ENCODE data around the gene PANX2. TPM values are rescaled to one million over a fixed set of nuclear protein-coding genes. Genes with fewer than 3 reads are reported as not detected.

The PANX2 gene
- total and polyA plus RNA-seq, 2 of the 13 experiments (the other 11 are each of a cell fraction or from before 2014, with no cell fraction given): 0.15 to 1.1 TPM

GRCh38 chr22:50151571-50152537 lies 18.7 kb upstream of the PANX2 start (continued):
- TF ChIP-seq ZBTB40 (IDR thresholded peaks at IDR 0.05): no peak
- no peak for TF ChIP-seq ZBTB40 (CRISPR knock-in tag; IDR thresholded peaks at IDR 0.05)
- TF ChIP-seq PATZ1 (CRISPR knock-in tag; IDR thresholded peaks at IDR 0.05): 0 out of 2 replicates have a peak, but pooled peaks have one; percentile 27
- TF ChIP-seq, protein P1, sequence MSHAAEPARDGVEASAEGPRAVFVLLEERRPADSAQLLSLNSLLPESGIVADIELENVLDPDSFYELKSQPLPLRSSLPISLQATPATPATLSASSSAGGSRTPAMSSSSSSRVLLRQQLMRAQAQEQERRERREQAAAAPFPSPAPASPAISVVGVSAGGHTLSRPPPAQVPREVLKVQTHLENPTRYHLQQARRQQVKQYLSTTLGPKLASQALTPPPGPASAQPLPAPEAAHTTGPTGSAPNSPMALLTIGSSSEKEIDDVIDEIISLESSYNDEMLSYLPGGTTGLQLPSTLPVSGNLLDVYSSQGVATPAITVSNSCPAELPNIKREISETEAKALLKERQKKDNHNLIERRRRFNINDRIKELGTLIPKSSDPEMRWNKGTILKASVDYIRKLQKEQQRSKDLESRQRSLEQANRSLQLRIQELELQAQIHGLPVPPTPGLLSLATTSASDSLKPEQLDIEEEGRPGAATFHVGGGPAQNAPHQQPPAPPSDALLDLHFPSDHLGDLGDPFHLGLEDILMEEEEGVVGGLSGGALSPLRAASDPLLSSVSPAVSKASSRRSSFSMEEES (CRISPR knock-in tag; IDR thresholded peaks at IDR 0.05): no peak
- no peak for TF ChIP-seq ZNF775 (CRISPR knock-in tag; IDR thresholded peaks at IDR 0.05; ENCODE audit: borderline replicate concordance)
- no peak for TF ChIP-seq MEF2D (CRISPR knock-in tag; IDR thresholded peaks at IDR 0.05)
- TF ChIP-seq, protein P2, sequence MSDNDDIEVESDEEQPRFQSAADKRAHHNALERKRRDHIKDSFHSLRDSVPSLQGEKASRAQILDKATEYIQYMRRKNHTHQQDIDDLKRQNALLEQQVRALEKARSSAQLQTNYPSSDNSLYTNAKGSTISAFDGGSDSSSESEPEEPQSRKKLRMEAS (IDR thresholded peaks at IDR 0.05): peak; percentile 20; the same call in 1 of the 2 replicates
- TF ChIP-seq ZNF670 (CRISPR knock-in tag; IDR thresholded peaks at IDR 0.05; ENCODE audit: borderline replicate concordance): no peak
- TF ChIP-seq ZNF652 (CRISPR knock-in tag; IDR thresholded peaks at IDR 0.05; ENCODE audit: borderline replicate concordance, low read depth): no peak
- no peak for TF ChIP-seq XBP1 (CRISPR knock-in tag; IDR thresholded peaks at IDR 0.05)
- no peak for TF ChIP-seq MYNN (CRISPR knock-in tag; IDR thresholded peaks at IDR 0.05; ENCODE audit: low read depth)
- TF ChIP-seq ZNF749 (CRISPR knock-in tag; IDR thresholded peaks at IDR 0.05; ENCODE audit: borderline replicate concordance): no peak
- TF ChIP-seq ZNF317 (CRISPR knock-in tag; IDR thresholded peaks at IDR 0.05): no peak
- no peak for TF ChIP-seq ZNF619 (CRISPR knock-in tag; IDR thresholded peaks at IDR 0.05)
- TF ChIP-seq ATF1 (CRISPR knock-in tag; IDR thresholded peaks at IDR 0.05): no peak
- TF ChIP-seq U2AF1 (optimal IDR thresholded peaks at IDR 0.05; ENCODE audit: low read depth, low read length): no peak
- 0 out of 2 replicates have a peak, but pooled peaks have one; percentile 24 for TF ChIP-seq KAT8 (CRISPR knock-in tag; IDR thresholded peaks at IDR 0.05)

All from HepG2 (cell line).